Occipital lobe (tissue), 2 donors: ENCODE results near the gene FGF14. TPM values are rescaled to one million over a fixed set of nuclear protein-coding genes. Genes with fewer than 3 reads are reported as not detected.

ENCODE experiments used
- DNase-seq: peaks from one replicate; lab custom pipeline; 2025; lab: John Stamatoyannopoulos, UW
- total RNA-seq: library from RNA; depleted of rRNA; stranded (reverse); fragments of >200 nt; gene quantifications from one replicate; pipeline ENCODE4 v1.2.3, GENCODE V29; 2014

Gene FGF14
- total RNA-seq, 1 donor from 2014 or later: 69.1 TPM

DNA sequence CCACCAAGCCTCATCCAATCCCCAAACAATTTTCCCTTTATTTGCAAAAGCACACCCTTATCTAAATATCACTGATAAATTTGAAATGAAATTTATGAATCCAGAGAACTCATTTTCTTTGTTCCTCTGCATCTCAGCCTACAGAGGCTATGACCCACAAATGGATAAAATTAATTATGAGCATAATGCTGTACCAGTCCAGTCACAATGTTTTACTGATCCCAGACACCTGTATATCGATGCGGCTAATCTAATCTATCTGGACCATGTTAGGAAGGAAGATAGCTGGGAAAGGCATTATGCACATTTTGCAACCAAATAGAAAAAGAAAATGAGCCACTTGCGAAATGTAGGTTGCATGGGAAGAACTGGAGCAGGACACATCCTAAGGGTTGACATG lies 150.0 kb downstream of the FGF14 start:
- DNase-seq: no peak

- no peak for DNase-seq
These were observed 151.4 kb downstream of the FGF14 start for GRCh38 chr13:102250448-102250847.

GRCh38 chr13:102244607-102245227 lies 157.1 kb downstream of the FGF14 start:
- no peak for DNase-seq

DNA sequence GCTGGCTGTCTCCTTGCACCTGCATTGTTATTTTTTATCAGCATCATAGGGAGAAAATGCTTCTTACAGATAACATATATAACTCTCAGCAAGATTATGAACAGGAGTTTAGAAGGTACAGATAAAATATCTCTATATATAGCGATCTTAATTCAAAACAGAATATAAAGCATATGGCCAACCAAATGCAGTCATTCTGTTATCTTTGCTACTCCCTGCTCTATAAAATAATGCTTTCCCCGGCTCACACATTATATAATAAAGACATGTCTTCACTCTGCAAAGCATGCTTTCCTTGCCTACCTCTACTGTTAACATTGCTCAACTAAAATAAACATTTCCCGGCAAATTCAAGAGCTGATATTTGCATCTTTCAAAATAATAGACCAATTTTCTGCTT lies 161.7 kb downstream of the FGF14 start:
- DNase-seq: no peak

DNA sequence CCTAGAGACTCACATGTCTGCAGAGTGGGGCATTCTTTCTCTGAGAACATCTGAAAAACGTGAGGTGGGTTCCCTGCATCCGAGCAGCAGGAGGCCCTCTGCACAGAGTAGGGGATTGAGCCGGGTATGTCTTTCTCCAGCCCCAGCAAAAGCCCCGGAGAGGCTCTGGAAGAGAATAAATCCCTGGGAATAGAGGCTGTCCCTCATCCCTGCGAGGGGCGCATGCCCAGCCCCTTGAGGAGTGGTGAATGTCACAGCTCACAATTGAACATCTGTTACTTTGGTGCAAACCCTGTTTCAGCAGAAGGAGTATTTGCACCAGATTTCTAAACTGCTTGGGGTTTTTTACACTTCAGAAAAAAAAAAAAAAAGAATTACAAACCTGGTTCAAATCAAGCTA lies 164.6 kb downstream of the FGF14 start:
- DNase-seq: no peak

- DNase-seq: no peak
These were observed 165.0 kb downstream of the FGF14 start for GRCh38 chr13:102236830-102237229.

DNA sequence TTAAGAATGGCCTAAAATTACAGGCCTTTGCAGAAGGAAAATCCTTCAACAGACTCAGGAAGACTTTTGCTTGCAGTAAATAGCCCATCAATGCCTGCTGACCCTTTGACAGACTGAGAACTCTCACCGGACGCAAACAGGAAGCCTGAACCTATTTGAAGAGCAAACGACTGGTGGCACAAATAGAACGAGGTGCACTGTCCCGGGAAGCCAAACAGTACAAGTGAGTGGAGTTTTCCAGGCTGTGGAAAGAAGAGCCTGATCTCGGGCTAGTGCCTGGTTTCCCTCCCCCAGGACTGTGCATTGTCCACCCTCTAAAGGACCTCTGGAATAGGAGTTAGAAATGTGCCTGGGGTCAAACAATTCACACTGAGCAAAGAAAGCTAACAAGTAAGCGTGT lies 165.5 kb downstream of the FGF14 start:
- no peak for DNase-seq

GRCh38 chr13:102235689-102236088 lies 166.2 kb downstream of the FGF14 start:
- DNase-seq: no peak

GRCh38 chr13:102234618-102235017 lies 167.2 kb downstream of the FGF14 start:
- no peak for DNase-seq

DNA sequence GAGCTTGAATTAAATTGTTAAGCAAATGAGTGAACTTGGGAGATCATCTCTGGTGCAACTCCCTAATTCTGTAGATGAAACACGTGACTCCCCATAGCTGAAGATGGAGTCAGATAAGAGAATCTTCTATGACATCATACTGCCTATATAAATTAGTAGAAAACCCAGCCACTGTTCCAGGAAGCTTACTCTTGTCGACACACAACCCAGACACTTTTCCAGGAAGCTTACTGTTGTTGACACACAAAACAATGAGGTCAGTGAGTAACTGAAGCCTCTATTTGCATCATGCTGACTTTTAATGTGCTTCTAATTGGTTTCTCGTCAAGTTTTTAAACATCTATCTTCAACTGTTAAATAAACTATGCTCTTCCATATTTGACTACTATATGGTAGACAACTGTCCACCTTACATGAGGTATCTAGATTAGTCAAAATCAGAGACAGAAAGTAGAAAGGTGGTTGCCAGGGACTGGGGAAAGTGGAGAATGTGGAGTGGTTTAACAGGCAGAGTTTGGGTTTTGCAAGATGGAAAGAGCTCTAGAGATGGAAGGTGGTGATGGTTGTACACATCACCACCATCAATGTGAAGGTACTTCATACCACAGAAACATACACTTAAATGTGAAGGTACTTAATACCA lies 168.2 kb downstream of the FGF14 start:
- DNase-seq: no peak

DNA sequence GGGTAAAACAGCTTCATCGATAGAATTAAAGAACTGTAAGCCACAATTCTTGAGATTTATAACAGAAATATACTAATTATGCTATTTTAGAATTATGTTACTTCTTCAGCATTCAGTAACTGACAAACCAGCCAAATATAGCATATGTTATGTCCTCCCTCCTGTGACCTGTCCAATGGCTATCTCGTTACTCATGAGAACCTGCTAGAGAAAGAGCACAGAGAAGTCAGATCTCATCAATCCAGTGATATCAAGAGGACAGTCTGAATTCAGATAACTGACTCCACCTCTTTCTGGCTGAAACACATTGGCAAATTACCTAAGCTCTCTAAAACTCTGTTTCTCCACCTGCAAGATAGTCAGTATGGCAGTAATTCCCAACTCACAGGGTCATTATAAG lies 170.4 kb downstream of the FGF14 start:
- no peak for DNase-seq

- no peak for DNase-seq
These were observed 174.1 kb downstream of the FGF14 start for GRCh38 chr13:102227741-102228140.

- no peak for DNase-seq
These were observed 175.3 kb downstream of the FGF14 start for GRCh38 chr13:102226591-102226990.

DNA sequence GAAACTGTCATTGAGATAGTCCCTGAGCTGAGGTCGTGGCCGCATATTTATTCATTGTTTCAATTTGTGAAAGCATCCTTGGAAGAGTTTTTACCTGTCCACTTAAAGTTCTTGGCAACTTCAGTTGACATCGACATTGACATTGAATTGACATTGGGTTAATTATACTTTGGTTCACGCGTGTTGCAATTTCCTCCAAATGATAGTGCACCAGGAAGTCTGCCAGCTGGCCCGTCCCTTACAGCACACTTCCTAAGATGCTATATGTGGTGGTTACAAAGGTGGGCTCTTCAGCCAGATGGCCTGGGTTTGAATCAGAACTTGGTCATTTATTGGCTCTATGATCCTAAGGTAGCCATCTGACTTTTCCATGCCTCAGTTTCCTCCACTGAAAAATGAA lies 176.0 kb downstream of the FGF14 start:
- DNase-seq: no peak

- no peak for DNase-seq
These were observed 181.1 kb downstream of the FGF14 start for GRCh38 chr13:102220681-102221228.

- DNase-seq: no peak
These were observed 186.9 kb downstream of the FGF14 start for GRCh38 chr13:102214956-102215355.

DNA sequence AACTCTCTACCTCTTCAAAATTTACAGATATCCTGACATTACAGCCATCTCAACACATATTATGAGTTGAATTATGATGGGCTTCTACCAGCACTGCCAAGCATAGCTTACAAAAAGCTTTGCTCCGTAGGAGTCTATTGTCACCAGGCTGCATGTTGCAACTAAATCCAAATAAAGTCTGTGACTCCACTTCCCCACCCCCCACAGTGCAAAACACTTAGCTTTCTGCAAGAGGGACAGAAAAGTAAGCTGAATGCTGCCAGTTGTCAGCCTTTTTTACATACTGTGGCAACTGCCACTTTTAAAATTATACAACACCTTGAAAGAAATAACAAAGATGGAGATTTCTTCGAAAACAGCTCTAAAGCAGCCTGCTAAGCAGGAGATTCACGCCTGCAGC lies 189.1 kb downstream of the FGF14 start:
- DNase-seq: no peak

- no peak for DNase-seq
These were observed 193.5 kb downstream of the FGF14 start for GRCh38 chr13:102208347-102208746.

DNA sequence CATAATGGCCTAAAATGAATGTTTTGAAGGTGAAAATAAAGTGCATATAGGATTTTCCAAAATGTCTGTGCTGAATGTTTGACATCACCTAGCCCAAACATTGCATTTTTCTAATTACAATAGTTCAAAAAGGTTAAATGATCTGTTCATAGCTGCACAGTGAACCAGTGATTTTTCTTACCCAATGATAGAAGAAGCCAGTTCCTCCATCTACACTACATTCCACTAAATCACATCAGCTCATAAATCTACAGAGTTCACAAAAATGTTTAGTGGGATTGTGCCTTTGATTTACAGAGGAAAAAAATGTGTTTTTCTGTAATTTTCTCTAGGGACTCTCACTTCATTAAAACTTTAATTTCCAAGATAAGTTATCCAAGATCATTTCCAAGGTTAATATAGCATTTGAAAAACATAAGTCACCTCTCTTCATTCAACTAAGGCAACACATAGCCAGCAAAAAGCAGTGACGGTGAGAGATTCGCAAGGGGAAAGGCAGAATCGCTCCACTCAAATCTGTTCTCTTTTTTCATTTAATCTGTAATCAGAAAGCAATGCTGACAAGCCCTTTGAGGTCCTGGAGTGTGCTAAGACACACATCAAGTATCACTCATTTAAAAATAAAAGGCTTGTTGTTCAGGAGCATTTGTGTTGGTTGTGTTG lies 194.0 kb downstream of the FGF14 start:
- no peak for DNase-seq

DNA sequence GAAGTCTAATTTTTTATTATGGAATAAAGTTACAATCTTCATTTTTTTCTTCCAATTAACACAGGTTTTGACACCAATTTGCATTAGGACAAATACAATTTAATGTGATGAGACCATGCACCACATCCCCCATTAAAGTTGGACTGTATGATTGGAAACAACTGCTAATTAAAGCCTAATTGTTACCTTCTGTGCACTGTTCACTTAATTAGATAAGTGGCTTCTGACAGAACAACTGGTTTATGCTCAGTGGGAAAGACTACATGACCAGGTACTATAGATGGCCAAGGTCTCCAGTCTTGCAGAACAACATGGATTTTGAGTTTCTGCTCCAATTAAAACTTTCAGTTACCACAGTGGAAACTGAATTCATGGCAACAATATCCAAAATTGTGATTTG lies 198.1 kb downstream of the FGF14 start:
- no peak for DNase-seq

DNA sequence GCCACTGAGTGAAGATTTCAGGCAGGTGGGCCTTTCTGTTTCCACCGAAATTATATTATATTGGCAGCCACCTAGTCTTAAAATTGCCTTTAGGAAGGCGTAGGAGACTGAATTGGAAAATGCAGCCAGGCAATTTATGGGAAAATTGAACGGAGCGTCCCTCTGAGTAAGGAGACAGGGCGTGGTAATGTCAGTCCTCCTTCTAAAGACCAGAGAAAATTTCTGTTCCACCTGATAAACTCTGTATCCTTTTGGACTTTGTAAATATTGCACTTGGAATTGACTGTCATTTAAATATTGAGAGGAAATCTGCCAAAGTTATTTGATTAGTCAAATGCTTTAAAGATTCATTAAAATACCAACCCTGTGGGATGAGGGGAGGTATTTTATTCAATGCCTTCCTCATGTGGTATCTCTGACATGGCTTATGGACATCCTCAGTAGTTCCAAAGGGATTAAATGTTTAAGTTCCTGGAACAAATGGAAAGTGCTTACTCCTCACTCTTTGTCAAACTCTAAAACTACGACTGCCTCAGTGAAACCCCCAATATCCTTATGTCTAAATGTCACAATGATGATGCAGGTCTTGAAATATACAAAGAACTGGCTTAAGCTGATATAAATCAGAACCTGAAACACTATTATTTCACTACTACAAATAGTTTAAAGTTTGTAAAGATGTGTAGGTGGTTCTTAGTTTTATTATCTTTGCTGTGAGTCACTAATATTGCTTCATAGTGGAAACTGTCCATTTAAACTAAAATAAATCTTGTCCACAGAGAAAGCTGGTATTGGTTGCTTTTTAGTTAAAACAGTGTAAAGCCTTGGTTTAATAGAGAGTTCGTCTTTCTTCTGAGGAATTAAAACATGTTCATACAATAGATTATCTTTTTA lies 203.2 kb downstream of the FGF14 start:
- DNase-seq: no peak

GRCh38 chr13:102197193-102197592 lies 204.7 kb downstream of the FGF14 start:
- no peak for DNase-seq
